Muscle of leg (tissue), 11 donors: Measurements from ENCODE around the gene AP1S3. TPM values are rescaled to one million over a fixed set of nuclear protein-coding genes. Genes with fewer than 3 reads are reported as not detected.
"Not testable (repeated sequence)": the region's sequence is repeated elsewhere in the genome, so short reads cannot be mapped to it uniquely, and the experiment has no call there.

Experiments used
- DNase-seq: peaks from one replicate; pipeline ENCODE4 v3.0.0; 2013
- H3K27ac ChIP-seq: one replicate; pipeline ENCODE4 v1.5.1; 2013; ENCODE audit warnings: mild to moderate bottlenecking, low read length, control low read depth
- H3K27me3 ChIP-seq: one replicate; pipeline ENCODE4 v1.6.1; 2013; ENCODE audit warnings: low read length; ENCODE audit not compliant: control insufficient read depth, insufficient read depth
- H3K36me3 ChIP-seq: one replicate; pipeline ENCODE4 v1.6.1; 2013; ENCODE audit warnings: low read length; ENCODE audit not compliant: control insufficient read depth, insufficient read depth
- H3K4me1 ChIP-seq: one replicate; pipeline ENCODE4 v1.6.1; 2013; ENCODE audit warnings: low read length; ENCODE audit not compliant: control insufficient read depth, insufficient read depth
- H3K4me3 ChIP-seq: one replicate; pipeline ENCODE4 v1.5.1; 2013; ENCODE audit warnings: low read length, control low read depth
- H3K9me3 ChIP-seq: replicated peaks from 2 replicates; pipeline ENCODE4 v1.6.1; 2013; ENCODE audit warnings: low read depth, low read length; ENCODE audit not compliant: control insufficient read depth
- WGBS: methylation state at CpG from one replicate; pipeline ENCODE4 v1.1.5; 2013; ENCODE audit warnings: missing lambda C conversion rate; ENCODE audit not compliant: insufficient coverage; 5-methylcytosine and 5-hydroxymethylcytosine counted together
- polyA plus RNA-seq, 8 donors: library from polyadenylated mRNA; unstranded; fragments of 120-200 nt; gene quantifications; one replicate each; pipeline versions ENCODE4 v1.2.1 to v1.2.3, GENCODE V29; 2013; ENCODE audit warnings: inconsistent platforms in 1 of 8, low replicate concordance in 1 of 8; ENCODE audit not compliant: insufficient read length in 8 of 8, insufficient read depth in 1 of 8
- total RNA-seq: library from RNA; stranded (reverse); fragments of 120-200 nt; gene quantifications from one replicate; pipeline ENCODE4 v1.2.4, GENCODE V29; 2013

Gene AP1S3
- total and polyA plus RNA-seq, 9 donors: 0.31 to 1.0 (median 0.77) TPM

GRCh38 chr2:223828314-223828713, 9.1 kb downstream of the AP1S3 start:
- WGBS: 87% methylated on average over 5 of the region's 6 CpGs
- Histone ChIP-seq H3K27ac (no peak overlapping the region), H3K4me3 (no peak overlapping the region), H3K9me3 (no peaks in the 10 kb centered on the region), H3K27me3 (no peaks in the 10 kb centered on the region), H3K36me3 (no peaks in the 10 kb centered on the region), H3K4me1 (no peaks in the 10 kb centered on the region)
- DNase-seq: no peak

GRCh38 chr2:223826995-223827394, 10.4 kb downstream of the AP1S3 start:
- H3K9me3 ChIP-seq: no peaks in the 10 kb centered on the region
- no CpG with 5 or more reads among the region's 4 CpGs for WGBS
- no peak overlapping the region for H3K4me3 ChIP-seq
- H3K27me3 ChIP-seq: no peaks in the 10 kb centered on the region
- no peak overlapping the region for H3K27ac ChIP-seq
- no peaks in the 10 kb centered on the region for H3K36me3 ChIP-seq
- no peak for DNase-seq
- no peaks in the 10 kb centered on the region for H3K4me1 ChIP-seq

GRCh38 chr2:223824301-223824700, 13.1 kb downstream of the AP1S3 start:
- Histone ChIP-seq H3K36me3 (no peaks in the 10 kb centered on the region), H3K4me1 (no peaks in the 10 kb centered on the region), H3K27ac (no peak overlapping the region), H3K27me3 (no peaks in the 10 kb centered on the region), H3K9me3 (no peaks in the 10 kb centered on the region), H3K4me3 (no peak overlapping the region)
- 90% methylated on average over 5 of the region's 8 CpGs for WGBS
- DNase-seq: no peak

- no peak for DNase-seq
- Histone ChIP-seq H3K27ac (no peak overlapping the region), H3K9me3 (no peaks in the 10 kb centered on the region), H3K4me1 (no peaks in the 10 kb centered on the region), H3K27me3 (no peaks in the 10 kb centered on the region), H3K4me3 (no peak overlapping the region), H3K36me3 (no peaks in the 10 kb centered on the region)
Observed at GRCh38 chr2:223822818-223823217, 14.6 kb downstream of the AP1S3 start.

GRCh38 chr2:223820549-223820948, 16.8 kb downstream of the AP1S3 start:
- no peaks in the 10 kb centered on the region for H3K27me3 ChIP-seq
- H3K4me1 ChIP-seq: no peaks in the 10 kb centered on the region
- no peaks in the 10 kb centered on the region for H3K9me3 ChIP-seq
- WGBS: 70% methylated on average over 2 of the region's 2 CpGs
- no peaks in the 10 kb centered on the region for H3K36me3 ChIP-seq
- no peak overlapping the region for H3K27ac ChIP-seq
- DNase-seq: no peak
- no peak overlapping the region for H3K4me3 ChIP-seq

- Histone ChIP-seq H3K4me3 (no peak overlapping the region), H3K9me3 (no peaks in the 10 kb centered on the region), H3K4me1 (no peaks in the 10 kb centered on the region), H3K36me3 (no peaks in the 10 kb centered on the region), H3K27ac (no peak overlapping the region), H3K27me3 (no peaks in the 10 kb centered on the region)
- WGBS: no CpG with 5 or more reads among the region's 3 CpGs
- DNase-seq: no peak
Observed at GRCh38 chr2:223819891-223820290, 17.5 kb downstream of the AP1S3 start.

- Histone ChIP-seq H3K36me3 (no peaks in the 10 kb centered on the region), H3K4me1 (no peaks in the 10 kb centered on the region), H3K27ac (no peak overlapping the region), H3K4me3 (no peak overlapping the region), H3K27me3 (no peaks in the 10 kb centered on the region), H3K9me3 (no peaks in the 10 kb centered on the region)
- 73% methylated on average over 3 of the region's 13 CpGs for WGBS
- DNase-seq: no peak
Observed at GRCh38 chr2:223815884-223816570, 21.4 kb downstream of the AP1S3 start.

GRCh38 chr2:223815186-223815883, 22.0 kb downstream of the AP1S3 start:
- no CpG with 5 or more reads among the region's 3 CpGs for WGBS
- peak; percentile 16 for DNase-seq
- H3K27ac ChIP-seq: no peak overlapping the region
- H3K4me1 ChIP-seq: no peaks in the 10 kb centered on the region
- H3K36me3 ChIP-seq: no peaks in the 10 kb centered on the region
- no peaks in the 10 kb centered on the region for H3K27me3 ChIP-seq
- H3K4me3 ChIP-seq: no peak overlapping the region
- no peaks in the 10 kb centered on the region for H3K9me3 ChIP-seq

GRCh38 chr2:223814764-223815163, 22.6 kb downstream of the AP1S3 start:
- H3K27ac ChIP-seq, H3K36me3 ChIP-seq, H3K27me3 ChIP-seq, H3K4me3 ChIP-seq, H3K9me3 ChIP-seq, H3K4me1 ChIP-seq, DNase-seq: not testable (repeated sequence)
- no CpG with 5 or more reads among the region's 3 CpGs for WGBS

GRCh38 chr2:223813329-223813728, 24.1 kb downstream of the AP1S3 start:
- Histone ChIP-seq H3K4me1 (no peaks in the 10 kb centered on the region), H3K27me3 (no peaks in the 10 kb centered on the region), H3K36me3 (no peaks in the 10 kb centered on the region), H3K4me3 (no peak overlapping the region), H3K27ac (no peak overlapping the region), H3K9me3 (no peaks in the 10 kb centered on the region)
- no CpG with 5 or more reads among the region's 2 CpGs for WGBS
- no peak for DNase-seq
